HepG2 (cell line): Measurements from ENCODE around the gene UAP1L1. TPM values are rescaled to one million over a fixed set of nuclear protein-coding genes. Genes with fewer than 3 reads are reported as not detected.

Experiments used
- DR1 ChIP-seq: sonication (generic); formaldehyde crosslinking; IDR thresholded peaks from 2 replicates; pipeline ENCODE4 v1.8.0; 2021; ENCODE audit warnings: mild to moderate bottlenecking, missing genetic modification reagents, inconsistent platforms
- FOXC1 ChIP-seq: sonication (generic); formaldehyde crosslinking; IDR thresholded peaks from 2 replicates; pipeline ENCODE4 v1.8.0; 2022; ENCODE audit warnings: mild to moderate bottlenecking, missing genetic modification reagents, borderline replicate concordance
- FOXO1 ChIP-seq: sonication (generic); formaldehyde crosslinking; IDR thresholded peaks from 2 replicates; pipeline ENCODE4 v1.4.0; 2020; ENCODE audit warnings: missing genetic modification reagents
- GFI1 ChIP-seq: sonication (generic); formaldehyde crosslinking; IDR thresholded peaks from 2 replicates; pipeline ENCODE4 v1.5.0; 2020; ENCODE audit warnings: missing genetic modification reagents, mild to moderate bottlenecking, borderline replicate concordance
- KDM4B ChIP-seq: sonication (generic); formaldehyde crosslinking; IDR thresholded peaks from 2 replicates; pipeline ENCODE4 v1.4.0; 2020; ENCODE audit warnings: missing genetic modification reagents
- NKX3-1 ChIP-seq: sonication (generic); formaldehyde crosslinking; IDR thresholded peaks from 2 replicates; pipeline ENCODE4 v1.5.0; 2020; ENCODE audit warnings: missing genetic modification reagents
- RBM39 ChIP-seq: fragments of 200-400 bp; formaldehyde crosslinking; IDR thresholded peaks from one replicate; pipeline ENCODE4 v1.6.1; 2018; ENCODE audit warnings: antibody characterized with exemption, mild to moderate bottlenecking, low read depth, low read length; ENCODE audit not compliant: poor library complexity, severe bottlenecking
- SIX4 ChIP-seq: sonication (generic); formaldehyde crosslinking; IDR thresholded peaks from 2 replicates; pipeline ENCODE4 v1.4.0; 2020; ENCODE audit warnings: missing genetic modification reagents
- ZBTB44 ChIP-seq: sonication (generic); formaldehyde crosslinking; IDR thresholded peaks from 2 replicates; pipeline ENCODE4 v1.4.0; 2020; ENCODE audit warnings: missing genetic modification reagents
- ZFP62 ChIP-seq: sonication (generic); formaldehyde crosslinking; IDR thresholded peaks from 2 replicates; pipeline ENCODE4 v1.4.0; 2020; ENCODE audit warnings: missing genetic modification reagents
- ZNF207 ChIP-seq: fragments of 450-650 bp; IDR thresholded peaks from 2 replicates; pipeline ENCODE4 v1.6.1; 2016; ENCODE audit warnings: antibody characterized with exemption, borderline replicate concordance
- ZNF362 ChIP-seq: sonication (generic); formaldehyde crosslinking; IDR thresholded peaks from 2 replicates; pipeline ENCODE4 v1.4.0; 2020; ENCODE audit warnings: missing genetic modification reagents, mild to moderate bottlenecking, borderline replicate concordance
- ZSCAN20 ChIP-seq: sonication (generic); formaldehyde crosslinking; IDR thresholded peaks from 2 replicates; pipeline ENCODE4 v1.4.0; 2020; ENCODE audit warnings: missing genetic modification reagents, mild to moderate bottlenecking, borderline replicate concordance
- polyA plus RNA-seq, 8 experiments: library from polyadenylated mRNA; depleted of rRNA in 3 of 8; stranded (reverse) in 7 of 8; unstranded in 1 of 8; fragments of >200 nt; fragmentation: Illumina TruSeq in 4 of 8; extraction: Trizol in 4 of 8; gene quantifications; 2 replicates each; pipeline versions ENCODE4 v1.2.1 to v1.2.3, GENCODE V29; 2011 to 2016; ENCODE audit warnings: low read depth in 4 of 8, missing spikeins in 1 of 8, mixed read lengths in 1 of 8; ENCODE audit not compliant: insufficient read depth in 1 of 8
- total RNA-seq, 5 experiments: library from RNA; depleted of rRNA; stranded (reverse); fragments of >200 nt; fragmentation: Illumina TruSeq; extraction: Trizol; gene quantifications; 2 replicates each; pipeline ENCODE4 v1.2.3, GENCODE V29; 2016; ENCODE audit warnings: low read depth in 1 of 5
- TF ChIP-seq, protein P1 (sequence below): sonication (generic); formaldehyde crosslinking; IDR thresholded peaks from 2 replicates; pipeline ENCODE4 v1.5.0; 2020; ENCODE audit warnings: missing genetic modification reagents, mild to moderate bottlenecking, borderline replicate concordance
- TF ChIP-seq, protein P2 (sequence below): sonication (generic); formaldehyde crosslinking; IDR thresholded peaks from 2 replicates; pipeline ENCODE4 v1.5.0; 2020; ENCODE audit warnings: mild to moderate bottlenecking, missing genetic modification reagents, borderline replicate concordance

Gene UAP1L1
- total and polyA plus RNA-seq, 2 of the 13 experiments (the other 11 are each of a cell fraction or from before 2014, with no cell fraction given), result 5.4 to 6.4 TPM

DNA sequence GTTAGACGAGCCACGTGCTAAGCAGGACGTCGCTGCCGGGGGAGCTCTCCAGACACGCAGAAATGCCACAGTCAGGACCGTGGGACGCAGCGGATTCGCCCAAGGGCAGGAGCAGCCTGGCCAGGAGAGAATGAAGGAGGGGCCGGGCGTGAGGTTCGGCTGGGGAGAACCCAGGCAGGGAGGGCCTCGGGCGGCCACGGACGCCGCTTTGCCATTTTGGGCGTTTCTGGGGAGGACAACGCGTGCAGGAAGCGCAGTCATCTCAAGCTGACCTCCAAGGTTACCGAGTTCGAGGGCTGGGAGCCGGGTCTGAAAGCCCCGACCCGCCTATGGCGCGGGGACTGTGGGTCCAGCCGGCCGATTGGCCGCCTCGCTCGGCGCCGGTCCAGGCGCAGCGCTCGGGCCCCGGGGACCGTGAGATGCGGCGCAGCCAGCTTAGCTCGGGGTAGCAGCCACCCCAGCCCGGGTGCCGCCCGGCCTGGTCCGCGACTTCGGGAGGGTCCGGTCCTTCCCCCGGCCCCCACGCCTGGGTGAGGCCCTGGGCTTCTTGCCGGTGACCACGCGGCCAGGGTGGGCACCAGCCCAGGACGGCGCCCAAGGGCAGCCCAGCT is 8.7 kb downstream of the UAP1L1 start (continued):
- TF ChIP-seq, protein P1, sequence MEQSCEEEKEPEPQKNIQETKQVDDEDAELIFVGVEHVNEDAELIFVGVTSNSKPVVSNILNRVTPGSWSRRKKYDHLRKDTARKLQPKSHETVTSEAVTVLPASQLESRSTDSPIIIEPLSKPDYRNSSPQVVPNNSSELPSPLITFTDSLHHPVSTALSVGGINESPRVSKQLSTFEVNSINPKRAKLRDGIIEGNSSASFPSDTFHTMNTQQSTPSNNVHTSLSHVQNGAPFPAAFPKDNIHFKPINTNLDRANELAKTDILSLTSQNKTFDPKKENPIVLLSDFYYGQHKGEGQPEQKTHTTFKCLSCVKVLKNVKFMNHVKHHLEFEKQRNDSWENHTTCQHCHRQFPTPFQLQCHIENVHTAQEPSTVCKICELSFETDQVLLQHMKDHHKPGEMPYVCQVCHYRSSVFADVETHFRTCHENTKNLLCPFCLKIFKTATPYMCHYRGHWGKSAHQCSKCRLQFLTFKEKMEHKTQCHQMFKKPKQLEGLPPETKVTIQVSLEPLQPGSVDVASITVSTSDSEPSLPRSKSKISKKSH (CRISPR knock-in tag), result peak; percentile 48; the same call in 1 of the 2 replicates
- TF ChIP-seq ZSCAN20 (CRISPR knock-in tag), result peak; percentile 92
- no peak for TF ChIP-seq DR1 (CRISPR knock-in tag)
- TF ChIP-seq FOXO1, result no peak
- peak; percentile 56; the same call in 1 of the 2 replicates for TF ChIP-seq GFI1 (CRISPR knock-in tag)
- 0 out of 2 replicates have a peak, but pooled peaks have one; percentile 41 for TF ChIP-seq ZNF362 (CRISPR knock-in tag)
- TF ChIP-seq, protein P2, sequence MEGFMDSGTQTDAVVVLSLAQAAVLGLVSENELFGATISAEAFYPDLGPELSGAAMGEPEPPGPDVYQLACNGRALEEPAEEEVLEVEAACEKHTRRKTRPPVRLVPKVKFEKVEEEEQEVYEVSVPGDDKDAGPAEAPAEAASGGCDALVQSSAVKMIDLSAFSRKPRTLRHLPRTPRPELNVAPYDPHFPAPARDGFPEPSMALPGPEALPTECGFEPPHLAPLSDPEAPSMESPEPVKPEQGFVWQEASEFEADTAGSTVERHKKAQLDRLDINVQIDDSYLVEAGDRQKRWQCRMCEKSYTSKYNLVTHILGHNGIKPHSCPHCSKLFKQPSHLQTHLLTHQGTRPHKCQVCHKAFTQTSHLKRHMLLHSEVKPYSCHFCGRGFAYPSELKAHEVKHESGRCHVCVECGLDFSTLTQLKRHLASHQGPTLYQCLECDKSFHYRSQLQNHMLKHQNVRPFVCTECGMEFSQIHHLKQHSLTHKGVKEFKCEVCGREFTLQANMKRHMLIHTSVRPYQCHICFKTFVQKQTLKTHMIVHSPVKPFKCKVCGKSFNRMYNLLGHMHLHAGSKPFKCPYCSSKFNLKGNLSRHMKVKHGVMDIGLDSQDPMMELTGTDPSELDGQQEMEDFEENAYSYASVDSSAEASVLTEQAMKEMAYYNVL, result 0 out of 2 replicates have a peak, but pooled peaks have one; percentile 20
- TF ChIP-seq ZBTB44 (CRISPR knock-in tag), result no peak
- no peak for TF ChIP-seq NKX3-1 (CRISPR knock-in tag)
- TF ChIP-seq SIX4 (CRISPR knock-in tag), result no peak
- no peak for TF ChIP-seq FOXC1 (CRISPR knock-in tag)
- no peak for TF ChIP-seq ZFP62 (CRISPR knock-in tag)
- TF ChIP-seq KDM4B (CRISPR knock-in tag), result no peak
- TF ChIP-seq RBM39, result no peak
- no peak for TF ChIP-seq ZNF207
